ENCODE results near the gene SAMD4A. TPM values are rescaled to one million over a fixed set of nuclear protein-coding genes. Genes with fewer than 3 reads are reported as not detected.

Gene SAMD4A
- total RNA-seq, 1 experiment from 2014 or later = 9.6 TPM

GRCh38 chr14:54786838-54787237, 219.9 kb downstream of the SAMD4A start:
- Histone ChIP-seq H2BK15ac (ENCODE audit: low read depth, low read length) (no peak overlapping the region), H3K23ac (ENCODE audit: insufficient read length, low read depth, low read length) (no peak overlapping the region), H4K5ac (ENCODE audit: insufficient read length, low read depth, low read length) (no peak overlapping the region), H4K20me1 (ENCODE audit: control insufficient read depth, insufficient read depth, insufficient read length) (no peaks in the 10 kb centered on the region), H3K27me3 (ENCODE audit: insufficient read depth, low read length) (no peaks in the 10 kb centered on the region), H2AFZ (ENCODE audit: low read length) (no peak overlapping the region), H3K79me1 (ENCODE audit: insufficient read depth, low read depth, low read length, poor library complexity, severe bottlenecking) (no peaks in the 10 kb centered on the region), H2BK120ac (ENCODE audit: low read depth, low read length, poor library complexity, severe bottlenecking) (no peak overlapping the region), H3K14ac (ENCODE audit: insufficient read depth, low read length) (no peak overlapping the region), H4K8ac (replicated peaks; ENCODE audit: insufficient read length, low read depth, low read length) (no peak overlapping the region), H4K91ac (ENCODE audit: insufficient read length, low read depth, low read length) (no peak overlapping the region), H3K9ac (ENCODE audit: extremely low read depth, insufficient read length, low read length) (no peak overlapping the region), H2AK5ac (ENCODE audit: insufficient read length, low read length) (no peak overlapping the region), H3K56ac (ENCODE audit: insufficient read length, low read depth, low read length) (no peak overlapping the region), H3K9me3 (ENCODE audit: control insufficient read depth, low read depth, low read length) (no peaks in the 10 kb centered on the region), H3K4me1 (ENCODE audit: insufficient read depth, low read length) (no peaks in the 10 kb centered on the region), H3T11ph (ENCODE audit: low read length) (no peak overlapping the region), H3K27ac (ENCODE audit: insufficient read length, low read depth, low read length) (no peak overlapping the region), H3K4me2 (ENCODE audit: insufficient read depth, insufficient read length, low read length) (no peak overlapping the region), H3K18ac (ENCODE audit: insufficient read length, low read depth, low read length) (no peak overlapping the region), H3K4ac (ENCODE audit: low read depth, low read length) (no peak overlapping the region), H3K79me2 (ENCODE audit: insufficient read depth, low read length) (no peaks in the 10 kb centered on the region), H2BK5ac (ENCODE audit: insufficient read length, low read length) (no peak overlapping the region), H2BK20ac (ENCODE audit: low read depth, low read length, poor library complexity, severe bottlenecking) (no peak overlapping the region), H2BK12ac (ENCODE audit: insufficient read length, low read depth, low read length) (no peak overlapping the region), H3K23me2 (ENCODE audit: insufficient read length, low read depth, low read length, poor library complexity, severe bottlenecking) (no peaks in the 10 kb centered on the region)
- no peak for TF ChIP-seq CTCF (conservative IDR thresholded peaks at IDR 0.05)
- H3K4me1 Mint-ChIP-seq = peaks cover 8% of the 10 kb centered on the region in 2 experiments
- H3K27me3 Mint-ChIP-seq (ENCODE audit: low read depth) = no peaks in the 10 kb centered on the region
- peak overlapping the region in 1 of 3 experiments; percentile 15; a peak in 2 of 7 replicates for H3K27ac Mint-ChIP-seq
- no peaks in the 10 kb centered on the region for H3K9me3 Mint-ChIP-seq
- peaks cover 0 to 2% (median 0%) of the 10 kb centered on the region in 3 experiments; a peak in 1 of 7 replicates for H3K36me3 Mint-ChIP-seq (ENCODE audit: insufficient read depth in 1 of 3, low read depth in 3 of 3)
- H3K4me3 Mint-ChIP-seq = no peak overlapping the region
- DNase-seq = no peak
- WGBS (ENCODE audit: extremely low coverage, insufficient read length, low lambda C conversion rate) = no CpG with 5 or more reads among the region's 3 CpGs
